GM12878 (cell line): ENCODE results near the gene ZSCAN23.

Experiments used
- BCLAF1 ChIP-seq: fragments of 450-650 bp; IDR thresholded peaks from 2 replicates; pipeline ENCODE4 v1.6.1; 2017; ENCODE audit warnings: antibody characterized with exemption, mild to moderate bottlenecking, moderate library complexity
- EP300 ChIP-seq, 2 experiments: fragments of 150-350 bp in 1 of 2; IDR thresholded peaks; 2 replicates each; pipeline ENCODE4 v1.6.1; 2011 to 2012; ENCODE audit warnings: low read depth in 2 of 2, low read length in 2 of 2, borderline replicate concordance in 1 of 2, improper control_type of control experiment in 1 of 2, inconsistent platforms in 1 of 2; ENCODE audit not compliant: control insufficient read depth in 1 of 2
- EZH2 ChIP-seq: IDR thresholded peaks from 2 replicates; pipeline ENCODE4 v1.6.1; 2012; ENCODE audit warnings: low read depth, mild to moderate bottlenecking, control low read depth, inconsistent platforms, low read length, borderline replicate concordance; ENCODE audit not compliant: control insufficient read depth
- JUND ChIP-seq: IDR thresholded peaks from 2 replicates; pipeline ENCODE4 v1.6.1; 2012; ENCODE audit warnings: low read depth, mild to moderate bottlenecking, low read length, improper control_type of control experiment, moderate library complexity
- NFYA ChIP-seq: IDR thresholded peaks from 2 replicates; pipeline ENCODE4 v1.6.1; 2011; ENCODE audit warnings: low read depth, mild to moderate bottlenecking, low read length, improper control_type of control experiment, borderline replicate concordance
- NR2C2 ChIP-seq: IDR thresholded peaks from 2 replicates; pipeline ENCODE4 v1.6.1; 2011; ENCODE audit warnings: borderline replicate concordance, low read depth; ENCODE audit not compliant: control insufficient read depth, insufficient read length
- POLR2AphosphoS5 ChIP-seq: IDR thresholded peaks from 2 replicates; pipeline ENCODE4 v1.6.1; 2011; ENCODE audit warnings: mild to moderate bottlenecking, low read length, inconsistent platforms
- SIN3A ChIP-seq: IDR thresholded peaks from 2 replicates; pipeline ENCODE4 v1.6.1; 2012; ENCODE audit warnings: low read depth, low read length, improper control_type of control experiment
- SPI1 ChIP-seq: IDR thresholded peaks from 2 replicates; pipeline ENCODE4 v1.6.1; 2011; ENCODE audit warnings: low read depth, mild to moderate bottlenecking, low read length, moderate library complexity, borderline replicate concordance; ENCODE audit not compliant: insufficient read depth
- SREBF2 ChIP-seq: IDR thresholded peaks from 2 replicates; pipeline ENCODE4 v1.6.1; 2012; ENCODE audit warnings: mild to moderate bottlenecking, low read length
- ZBTB4 ChIP-seq: fragments of 450-650 bp; formaldehyde crosslinking; IDR thresholded peaks from 2 replicates; pipeline ENCODE4 v1.4.0; 2022; ENCODE audit warnings: mild to moderate bottlenecking, moderate library complexity
- ZNF274 ChIP-seq: IDR thresholded peaks from one replicate; pipeline ENCODE4 v1.8.0; 2011; ENCODE audit not compliant: insufficient read length, insufficient read depth
- TF ChIP-seq, protein P1 (sequence below): IDR thresholded peaks from 2 replicates; pipeline ENCODE4 v1.6.1; 2012; ENCODE audit warnings: low read depth, low read length, improper control_type of control experiment
- TF ChIP-seq, protein P2 (sequence below), 3 experiments: IDR thresholded peaks in 2 of 3; conservative IDR thresholded peaks in 1 of 3; 2 replicates each; pipeline ENCODE4 v1.5.1; 2011; ENCODE audit warnings: low read depth in 3 of 3, low read length in 3 of 3, mild to moderate bottlenecking in 3 of 3, control low read depth in 2 of 3, moderate library complexity in 2 of 3, inconsistent platforms in 1 of 3, mixed read lengths in 1 of 3; ENCODE audit not compliant: control insufficient read depth in 2 of 3, insufficient read depth in 1 of 3; ENCODE audit errors: extremely low read depth in 1 of 3

GRCh38 chr6:28480253-28480932 is 37.1 kb upstream of the ZSCAN23 start:
- TF ChIP-seq BCLAF1 = no peak
- TF ChIP-seq SIN3A = no peak
- TF ChIP-seq JUND = no peak
- no peak for TF ChIP-seq NR2C2
- no peak for TF ChIP-seq EZH2
- TF ChIP-seq, protein P1, sequence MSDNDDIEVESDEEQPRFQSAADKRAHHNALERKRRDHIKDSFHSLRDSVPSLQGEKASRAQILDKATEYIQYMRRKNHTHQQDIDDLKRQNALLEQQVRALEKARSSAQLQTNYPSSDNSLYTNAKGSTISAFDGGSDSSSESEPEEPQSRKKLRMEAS = no peak
- no peak for TF ChIP-seq NFYA
- no peak for TF ChIP-seq EP300 (IDR thresholded peaks at IDR 0.05; ENCODE audit: borderline replicate concordance in 1 of 2, control insufficient read depth in 1 of 2, low read depth in 2 of 2, low read length in 2 of 2)
- no peak for TF ChIP-seq ZNF274
- no peak for TF ChIP-seq SPI1
- TF ChIP-seq, protein P2, sequence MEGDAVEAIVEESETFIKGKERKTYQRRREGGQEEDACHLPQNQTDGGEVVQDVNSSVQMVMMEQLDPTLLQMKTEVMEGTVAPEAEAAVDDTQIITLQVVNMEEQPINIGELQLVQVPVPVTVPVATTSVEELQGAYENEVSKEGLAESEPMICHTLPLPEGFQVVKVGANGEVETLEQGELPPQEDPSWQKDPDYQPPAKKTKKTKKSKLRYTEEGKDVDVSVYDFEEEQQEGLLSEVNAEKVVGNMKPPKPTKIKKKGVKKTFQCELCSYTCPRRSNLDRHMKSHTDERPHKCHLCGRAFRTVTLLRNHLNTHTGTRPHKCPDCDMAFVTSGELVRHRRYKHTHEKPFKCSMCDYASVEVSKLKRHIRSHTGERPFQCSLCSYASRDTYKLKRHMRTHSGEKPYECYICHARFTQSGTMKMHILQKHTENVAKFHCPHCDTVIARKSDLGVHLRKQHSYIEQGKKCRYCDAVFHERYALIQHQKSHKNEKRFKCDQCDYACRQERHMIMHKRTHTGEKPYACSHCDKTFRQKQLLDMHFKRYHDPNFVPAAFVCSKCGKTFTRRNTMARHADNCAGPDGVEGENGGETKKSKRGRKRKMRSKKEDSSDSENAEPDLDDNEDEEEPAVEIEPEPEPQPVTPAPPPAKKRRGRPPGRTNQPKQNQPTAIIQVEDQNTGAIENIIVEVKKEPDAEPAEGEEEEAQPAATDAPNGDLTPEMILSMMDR (IDR thresholded peaks at IDR 0.05 in 2 of 3, conservative IDR thresholded peaks at IDR 0.05 in 1 of 3; ENCODE audit: control insufficient read depth in 2 of 3, extremely low read depth in 1 of 3, insufficient read depth in 1 of 3, low read depth in 3 of 3, low read length in 3 of 3) = no peak
- TF ChIP-seq SREBF2 = no peak
- no peak for TF ChIP-seq ZBTB4 (CRISPR knock-in tag)
- no peak for TF ChIP-seq POLR2AphosphoS5
